Muscle layer of duodenum (tissue), 2 donors: Measurements from ENCODE around the gene GRM7.

Source experiments
- H3K27ac ChIP-seq: one replicate; pipeline ENCODE4 v1.7.0; 2013; ENCODE audit warnings: mild to moderate bottlenecking, low read length
- H3K27me3 ChIP-seq: one replicate; pipeline ENCODE4 v1.7.0; 2013; ENCODE audit warnings: low read depth, mild to moderate bottlenecking, control low read depth, low read length
- H3K36me3 ChIP-seq, 2 donors: one replicate each; pipeline ENCODE4 v1.7.0; 2013; ENCODE audit warnings: low read length in 2 of 2, control low read depth in 1 of 2, mild to moderate bottlenecking in 1 of 2; ENCODE audit not compliant: insufficient read depth in 2 of 2, control insufficient read depth in 1 of 2
- H3K4me1 ChIP-seq, 2 donors: one replicate each; pipeline ENCODE4 v1.7.0; 2013; ENCODE audit warnings: low read length in 2 of 2, mild to moderate bottlenecking in 2 of 2, control low read depth in 1 of 2, moderate library complexity in 1 of 2; ENCODE audit not compliant: insufficient read depth in 2 of 2, control insufficient read depth in 1 of 2
- H3K4me3 ChIP-seq, 2 donors: one replicate each; pipeline ENCODE4 v1.7.0; 2013; ENCODE audit warnings: low read length in 2 of 2, low read depth in 1 of 2, mild to moderate bottlenecking in 1 of 2
- H3K9me3 ChIP-seq, 2 donors: one replicate each; pipeline ENCODE4 v1.7.0; 2013; ENCODE audit warnings: low read length in 2 of 2, control low read depth in 1 of 2, mild to moderate bottlenecking in 1 of 2; ENCODE audit not compliant: control insufficient read depth in 1 of 2
- donor health status: healthy.

The GRM7 gene

GRCh38 chr3:7621651-7622050 is 760.7 kb downstream of the GRM7 start:
- Histone ChIP-seq H3K36me3 (no peaks in the 10 kb centered on the region), H3K9me3 (no peaks in the 10 kb centered on the region), H3K27me3 (no peaks in the 10 kb centered on the region), H3K27ac (no peak overlapping the region), H3K4me1 (no peaks in the 10 kb centered on the region), H3K4me3 (no peak overlapping the region)

- Histone ChIP-seq H3K9me3 (no peaks in the 10 kb centered on the region), H3K4me1 (no peaks in the 10 kb centered on the region), H3K36me3 (no peaks in the 10 kb centered on the region), H3K27ac (no peak overlapping the region), H3K27me3 (no peaks in the 10 kb centered on the region), H3K4me3 (no peak overlapping the region)
Measured at GRCh38 chr3:7625021-7625420, 764.1 kb downstream of the GRM7 start.

GRCh38 chr3:7630351-7630911 is 769.5 kb downstream of the GRM7 start:
- Histone ChIP-seq H3K36me3 (no peaks in the 10 kb centered on the region), H3K9me3 (no peaks in the 10 kb centered on the region), H3K27me3 (no peaks in the 10 kb centered on the region), H3K27ac (no peak overlapping the region), H3K4me3 (no peak overlapping the region), H3K4me1 (peaks cover 0 to 6% of the 10 kb centered on the region in 2 donors)

- Histone ChIP-seq H3K4me1 (peaks cover 0 to 6% of the 10 kb centered on the region in 2 donors), H3K4me3 (no peak overlapping the region), H3K36me3 (no peaks in the 10 kb centered on the region), H3K9me3 (no peaks in the 10 kb centered on the region), H3K27me3 (no peaks in the 10 kb centered on the region), H3K27ac (no peak overlapping the region)
Measured at GRCh38 chr3:7630925-7631324, 770.0 kb downstream of the GRM7 start.

- no peak overlapping the region for H3K4me3 ChIP-seq
- no peaks in the 10 kb centered on the region for H3K36me3 ChIP-seq
- no peaks in the 10 kb centered on the region for H3K9me3 ChIP-seq
- no peak overlapping the region for H3K27ac ChIP-seq
- no peaks in the 10 kb centered on the region for H3K27me3 ChIP-seq
- peaks cover 0 to 6% of the 10 kb centered on the region in 2 donors for H3K4me1 ChIP-seq
Measured at GRCh38 chr3:7632305-7632704, 771.4 kb downstream of the GRM7 start.

- Histone ChIP-seq H3K9me3 (no peaks in the 10 kb centered on the region), H3K27me3 (no peaks in the 10 kb centered on the region), H3K36me3 (no peaks in the 10 kb centered on the region), H3K27ac (no peak overlapping the region), H3K4me1 (no peaks in the 10 kb centered on the region), H3K4me3 (no peak overlapping the region)
Measured at GRCh38 chr3:7637694-7638093, 776.8 kb downstream of the GRM7 start.

GRCh38 chr3:7638103-7638502 is 777.2 kb downstream of the GRM7 start:
- H3K4me3 ChIP-seq, result no peak overlapping the region
- no peaks in the 10 kb centered on the region for H3K9me3 ChIP-seq

GRCh38 chr3:7640787-7641186 is 779.9 kb downstream of the GRM7 start:
- Histone ChIP-seq H3K4me3 (no peak overlapping the region), H3K9me3 (no peaks in the 10 kb centered on the region), H3K4me1 (no peaks in the 10 kb centered on the region), H3K27me3 (no peaks in the 10 kb centered on the region), H3K36me3 (no peaks in the 10 kb centered on the region), H3K27ac (no peak overlapping the region)

More at GRCh38 chr3:7638103-7638502, 777.2 kb downstream of the GRM7 start:
- Histone ChIP-seq H3K27me3 (no peaks in the 10 kb centered on the region), H3K27ac (no peak overlapping the region), H3K36me3 (no peaks in the 10 kb centered on the region), H3K4me1 (no peaks in the 10 kb centered on the region)

GRCh38 chr3:7646851-7647250 is 785.9 kb downstream of the GRM7 start:
- no peaks in the 10 kb centered on the region for H3K4me1 ChIP-seq
- H3K36me3 ChIP-seq, result no peaks in the 10 kb centered on the region
- H3K27me3 ChIP-seq, result no peaks in the 10 kb centered on the region

GRCh38 chr3:7650466-7650865 is 789.6 kb downstream of the GRM7 start:
- Histone ChIP-seq H3K9me3 (no peaks in the 10 kb centered on the region), H3K4me3 (no peak overlapping the region), H3K27ac (no peak overlapping the region), H3K27me3 (no peaks in the 10 kb centered on the region), H3K36me3 (no peaks in the 10 kb centered on the region), H3K4me1 (no peaks in the 10 kb centered on the region)

More at GRCh38 chr3:7646851-7647250, 785.9 kb downstream of the GRM7 start:
- Histone ChIP-seq H3K27ac (no peak overlapping the region), H3K4me3 (no peak overlapping the region), H3K9me3 (no peaks in the 10 kb centered on the region)

- Histone ChIP-seq H3K27ac (no peak overlapping the region), H3K4me3 (no peak overlapping the region), H3K27me3 (no peaks in the 10 kb centered on the region), H3K36me3 (no peaks in the 10 kb centered on the region), H3K4me1 (no peaks in the 10 kb centered on the region), H3K9me3 (no peaks in the 10 kb centered on the region)
Measured at GRCh38 chr3:7651274-7651673, 790.4 kb downstream of the GRM7 start.
